Peyer's patch (tissue), 4 donors: ENCODE measurements around the gene LSM3.

Source experiments
- CTCF ChIP-seq, 6 experiments: fragments of 450-650 bp in 4 of 6; fragments of 200-600 bp in 2 of 6; sonication (generic) in 1 of 6; IDR thresholded peaks; one replicate each; pipeline ENCODE4 v1.5.1; 2017 to 2019; ENCODE audit warnings: antibody characterized with exemption in 6 of 6, mild to moderate bottlenecking in 3 of 6, moderate library complexity in 1 of 6
- POLR2A ChIP-seq, 2 donors: fragments of 450-650 bp; IDR thresholded peaks; one replicate each; pipeline ENCODE4 v1.5.1; 2017; ENCODE audit warnings: antibody characterized with exemption in 2 of 2, mild to moderate bottlenecking in 2 of 2, moderate library complexity in 2 of 2

GRCh38 chr3:14174483-14174882, 4.1 kb upstream of the LSM3 start:
- no peak for TF ChIP-seq CTCF (IDR thresholded peaks at IDR 0.05)
- no peak for TF ChIP-seq POLR2A (IDR thresholded peaks at IDR 0.05)
